ENCODE measurements around the gene CERS3. TPM values are rescaled to one million over a fixed set of nuclear protein-coding genes. Genes with fewer than 3 reads are reported as not detected.

CERS3 gene
- polyA plus RNA-seq, 1 of the 3 experiments (the other 2 are of a cell fraction) = not detected

DNA sequence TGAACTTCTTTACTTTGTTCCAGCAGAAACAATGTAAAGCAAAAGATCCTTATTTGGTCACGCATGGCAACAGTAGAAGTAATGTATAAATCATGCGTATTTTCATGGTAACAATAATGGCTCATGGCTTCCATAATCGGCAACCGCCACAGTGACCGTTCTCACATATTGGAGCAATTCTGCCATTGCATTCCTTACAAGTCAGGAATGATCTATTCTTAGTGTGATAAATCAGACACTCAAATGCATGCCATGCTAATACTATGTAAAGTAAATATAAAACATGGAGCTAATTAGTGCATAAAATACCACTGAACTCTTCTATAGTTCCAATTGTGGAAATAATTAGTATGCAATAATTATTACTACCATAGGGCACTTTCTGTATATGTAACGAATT lies 13.5 kb upstream of the CERS3 start:
- Histone ChIP-seq H3K4me2 (no peak overlapping the region), H4K20me1 (ENCODE audit: insufficient read depth) (no peaks in the 10 kb centered on the region), H3K9ac (no peak overlapping the region), H3K27me3 (ENCODE audit: insufficient read depth) (no peaks in the 10 kb centered on the region), H3K9me3 (no peaks in the 10 kb centered on the region), H3K9me2 (no peaks in the 10 kb centered on the region), H3K36me3 (replicated peaks in 1 of 2; ENCODE audit: control insufficient read depth in 1 of 2, insufficient read depth in 2 of 2, low read length in 1 of 2) (no peaks in the 10 kb centered on the region), H2AFZ (ENCODE audit: low read depth) (no peak overlapping the region), H3K27ac (ENCODE audit: low read depth in 2 of 2, low read length in 1 of 2) (no peak overlapping the region), H3K79me2 (ENCODE audit: insufficient read depth) (no peaks in the 10 kb centered on the region), H3K4me1 (ENCODE audit: control insufficient read depth in 1 of 2, insufficient read depth in 2 of 2, low read depth in 1 of 2, low read length in 1 of 2) (peaks cover 0 to 2% of the 10 kb centered on the region in 2 experiments; a peak in 1 of 4 replicates), H3F3A (replicated peaks; ENCODE audit: insufficient read depth) (no peaks in the 10 kb centered on the region), H3K4me3 (ENCODE audit: low read depth in 2 of 2, low read length in 1 of 2) (no peak overlapping the region)
- no peak for DNase-seq
- TF ChIP-seq RXRA (IDR thresholded peaks at IDR 0.05; ENCODE audit: borderline replicate concordance, low read depth) (no peak), YY1 (IDR thresholded peaks at IDR 0.05; ENCODE audit: low read depth) (no peak), PBX3 (IDR thresholded peaks at IDR 0.05) (no peak), SMC3 (IDR thresholded peaks at IDR 0.05; ENCODE audit: low read depth, low read length) (no peak), TEAD4 (IDR thresholded peaks at IDR 0.05; ENCODE audit: borderline replicate concordance, insufficient read depth) (no peak), CHD2 (IDR thresholded peaks at IDR 0.05; ENCODE audit: low read length, partially characterized antibody) (no peak), GABPA (IDR thresholded peaks at IDR 0.05; ENCODE audit: low read depth) (no peak)
- TF ChIP-seq, protein P1, sequence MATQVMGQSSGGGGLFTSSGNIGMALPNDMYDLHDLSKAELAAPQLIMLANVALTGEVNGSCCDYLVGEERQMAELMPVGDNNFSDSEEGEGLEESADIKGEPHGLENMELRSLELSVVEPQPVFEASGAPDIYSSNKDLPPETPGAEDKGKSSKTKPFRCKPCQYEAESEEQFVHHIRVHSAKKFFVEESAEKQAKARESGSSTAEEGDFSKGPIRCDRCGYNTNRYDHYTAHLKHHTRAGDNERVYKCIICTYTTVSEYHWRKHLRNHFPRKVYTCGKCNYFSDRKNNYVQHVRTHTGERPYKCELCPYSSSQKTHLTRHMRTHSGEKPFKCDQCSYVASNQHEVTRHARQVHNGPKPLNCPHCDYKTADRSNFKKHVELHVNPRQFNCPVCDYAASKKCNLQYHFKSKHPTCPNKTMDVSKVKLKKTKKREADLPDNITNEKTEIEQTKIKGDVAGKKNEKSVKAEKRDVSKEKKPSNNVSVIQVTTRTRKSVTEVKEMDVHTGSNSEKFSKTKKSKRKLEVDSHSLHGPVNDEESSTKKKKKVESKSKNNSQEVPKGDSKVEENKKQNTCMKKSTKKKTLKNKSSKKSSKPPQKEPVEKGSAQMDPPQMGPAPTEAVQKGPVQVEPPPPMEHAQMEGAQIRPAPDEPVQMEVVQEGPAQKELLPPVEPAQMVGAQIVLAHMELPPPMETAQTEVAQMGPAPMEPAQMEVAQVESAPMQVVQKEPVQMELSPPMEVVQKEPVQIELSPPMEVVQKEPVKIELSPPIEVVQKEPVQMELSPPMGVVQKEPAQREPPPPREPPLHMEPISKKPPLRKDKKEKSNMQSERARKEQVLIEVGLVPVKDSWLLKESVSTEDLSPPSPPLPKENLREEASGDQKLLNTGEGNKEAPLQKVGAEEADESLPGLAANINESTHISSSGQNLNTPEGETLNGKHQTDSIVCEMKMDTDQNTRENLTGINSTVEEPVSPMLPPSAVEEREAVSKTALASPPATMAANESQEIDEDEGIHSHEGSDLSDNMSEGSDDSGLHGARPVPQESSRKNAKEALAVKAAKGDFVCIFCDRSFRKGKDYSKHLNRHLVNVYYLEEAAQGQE (IDR thresholded peaks at IDR 0.05; ENCODE audit: low read depth, low read length) = no peak
- 68% methylated on average over 6 of the region's 6 CpGs for WGBS (ENCODE audit: low lambda C conversion rate)
- ChIA-PET CTCF (interaction anchor here (0.8 to 1.5 kb wide), 2 partner anchors 191 to 192 kb away, joined by 4 to 7 read pairs; no protein-coding TSS in a partner anchor), POLR2A (no interaction called here)

GRCh38 chr15:100537331-100537730 lies 8.6 kb upstream of the CERS3 start:
- Histone ChIP-seq H3K9me2 (no peaks in the 10 kb centered on the region), H3K4me1 (ENCODE audit: control insufficient read depth in 1 of 2, insufficient read depth in 2 of 2, low read depth in 1 of 2, low read length in 1 of 2) (no peaks in the 10 kb centered on the region), H3K4me3 (ENCODE audit: low read depth in 2 of 2, low read length in 1 of 2) (no peak overlapping the region), H3K79me2 (ENCODE audit: insufficient read depth) (no peaks in the 10 kb centered on the region), H3K27ac (ENCODE audit: low read depth in 2 of 2, low read length in 1 of 2) (no peak overlapping the region), H3K9me3 (no peaks in the 10 kb centered on the region), H3K36me3 (replicated peaks in 1 of 2; ENCODE audit: control insufficient read depth in 1 of 2, insufficient read depth in 2 of 2, low read length in 1 of 2) (no peaks in the 10 kb centered on the region), H3K27me3 (ENCODE audit: insufficient read depth) (no peaks in the 10 kb centered on the region), H4K20me1 (ENCODE audit: insufficient read depth) (no peaks in the 10 kb centered on the region), H3K4me2 (no peak overlapping the region), H2AFZ (ENCODE audit: low read depth) (no peak overlapping the region), H3F3A (replicated peaks; ENCODE audit: insufficient read depth) (no peaks in the 10 kb centered on the region), H3K9ac (no peak overlapping the region)
- 17% methylated on average over 2 of the region's 2 CpGs for WGBS (ENCODE audit: low lambda C conversion rate)
- POLR2A ChIA-PET = no interaction called here
- DNase-seq = no peak
- CTCF ChIA-PET = interaction anchor here (0.6 kb wide), 1 partner anchor 517 kb away, joined by 3 read pairs; no protein-coding TSS in a partner anchor
- TF ChIP-seq TEAD4 (IDR thresholded peaks at IDR 0.05; ENCODE audit: borderline replicate concordance, insufficient read depth) = no peak
- TF ChIP-seq MEF2A (IDR thresholded peaks at IDR 0.05; ENCODE audit: borderline replicate concordance, low read depth) = no peak
- TF ChIP-seq RXRA (IDR thresholded peaks at IDR 0.05; ENCODE audit: borderline replicate concordance, low read depth) = no peak
- TF ChIP-seq FOSL2 (IDR thresholded peaks at IDR 0.05; ENCODE audit: borderline replicate concordance, low read depth) = no peak
- no peak for TF ChIP-seq MXI1 (IDR thresholded peaks at IDR 0.05; ENCODE audit: low read depth, low read length)
- TF ChIP-seq CTCF (IDR thresholded peaks at IDR 0.05) = no peak
- no peak for TF ChIP-seq RFX5 (IDR thresholded peaks at IDR 0.05; ENCODE audit: low read length)
- no peak for TF ChIP-seq FOXJ3 (CRISPR knock-in tag; IDR thresholded peaks at IDR 0.05)
- TF ChIP-seq CHD2 (IDR thresholded peaks at IDR 0.05; ENCODE audit: low read length, partially characterized antibody) = no peak
- TF ChIP-seq EZH2phosphoT487 (IDR thresholded peaks at IDR 0.05; ENCODE audit: borderline replicate concordance, low read depth) = no peak
- no peak for TF ChIP-seq YY1 (IDR thresholded peaks at IDR 0.05; ENCODE audit: low read depth)
- TF ChIP-seq TCF12 (IDR thresholded peaks at IDR 0.05) = no peak
- no peak for TF ChIP-seq TAF1 (IDR thresholded peaks at IDR 0.05; ENCODE audit: borderline replicate concordance, low read depth, low read length)
- no peak for TF ChIP-seq USF2 (IDR thresholded peaks at IDR 0.05; ENCODE audit: borderline replicate concordance, low read depth, low read length)
- no peak for TF ChIP-seq NRF1 (IDR thresholded peaks at IDR 0.05; ENCODE audit: low read depth, low read length)
- TF ChIP-seq JUND (IDR thresholded peaks at IDR 0.05) = no peak
- no peak for TF ChIP-seq RCOR1 (IDR thresholded peaks at IDR 0.05; ENCODE audit: low read length)
- no peak for TF ChIP-seq RAD21 (IDR thresholded peaks at IDR 0.05; ENCODE audit: low read length)
